ENCODE results near the gene VPS4B.
A peak's percentile ranks its signal among the peaks of the same experiment; 100 is the strongest.
"Not testable (repeated sequence)": the region's sequence is repeated elsewhere in the genome, so short reads cannot be mapped to it uniquely, and the experiment has no call there.

VPS4B gene

GRCh38 chr18:63367053-63367953 is 55.0 kb downstream of the VPS4B start, which contains the start of gene KDSR:
Gene KDSR, minus strand, starts transcription at chr18:63367206. Its CDS starts 88 bp downstream, at chr18:63367118.
- peak; percentile 64 for DNase-seq (ENCODE audit: low read depth)

GRCh38 chr18:63366213-63367052 is 55.8 kb downstream of the VPS4B start:
- peak; percentile 45 for DNase-seq (ENCODE audit: low read depth)

- DNase-seq (ENCODE audit: low read depth), result no peak
These were observed 56.4 kb downstream of the VPS4B start for GRCh38 chr18:63365876-63366212.

GRCh38 chr18:63363951-63364350 is 58.3 kb downstream of the VPS4B start:
- no peak for DNase-seq (ENCODE audit: low read depth)

- DNase-seq (ENCODE audit: low read depth), result not testable (repeated sequence)
These were observed 58.9 kb downstream of the VPS4B start for GRCh38 chr18:63363420-63363819.

- DNase-seq (ENCODE audit: low read depth), result no peak
These were observed 65.9 kb downstream of the VPS4B start for GRCh38 chr18:63356272-63356896.

GRCh38 chr18:63350230-63350629 is 72.0 kb downstream of the VPS4B start:
- no peak for DNase-seq (ENCODE audit: low read depth)

GRCh38 chr18:63348508-63349136 is 73.7 kb downstream of the VPS4B start:
- no peak for DNase-seq (ENCODE audit: low read depth)

GRCh38 chr18:63346480-63347183 is 75.6 kb downstream of the VPS4B start:
- DNase-seq (ENCODE audit: low read depth), result no peak

- no peak for DNase-seq (ENCODE audit: low read depth)
These were observed 76.2 kb downstream of the VPS4B start for GRCh38 chr18:63346031-63346430.

- no peak for DNase-seq (ENCODE audit: low read depth)
These were observed 77.4 kb downstream of the VPS4B start for GRCh38 chr18:63344918-63345317.

GRCh38 chr18:63344263-63344662 is 78.0 kb downstream of the VPS4B start:
- no peak for DNase-seq (ENCODE audit: low read depth)

GRCh38 chr18:63342206-63342605 is 80.1 kb downstream of the VPS4B start:
- DNase-seq (ENCODE audit: low read depth), result no peak

- DNase-seq (ENCODE audit: low read depth), result no peak
These were observed 82.3 kb downstream of the VPS4B start for GRCh38 chr18:63339920-63340484.

Measured in stimulated activated CD8-positive, alpha-beta memory T cell treated with anti-CD3 and anti-CD28 coated beads, Interleukin-7, amount 100 ng/mL, for 24 hours (primary cell).